HG02610 (cell line): Measurements from ENCODE around the gene CALML3.

ENCODE experiments used
- ATAC-seq: cut with Tn5 transposase; IDR thresholded peaks from one replicate; pipeline ENCODE4 v1.9.1; 2021; ENCODE audit warnings: mild to moderate bottlenecking, moderate library complexity; ENCODE audit not compliant: unreplicated experiment

CALML3 gene

GRCh38 chr10:5490698-5491464, 33.9 kb upstream of the CALML3 start:
- no peak for ATAC-seq

GRCh38 chr10:5491477-5491876, 33.3 kb upstream of the CALML3 start:
- no peak for ATAC-seq

GRCh38 chr10:5492322-5492855, 32.4 kb upstream of the CALML3 start:
- ATAC-seq, result no peak

GRCh38 chr10:5492929-5493576, 31.7 kb upstream of the CALML3 start:
- no peak for ATAC-seq

GRCh38 chr10:5493691-5494090, 31.1 kb upstream of the CALML3 start:
- ATAC-seq, result no peak

GRCh38 chr10:5494611-5495010, 30.1 kb upstream of the CALML3 start:
- ATAC-seq, result no peak

GRCh38 chr10:5496261-5497250, 28.2 kb upstream of the CALML3 start:
- ATAC-seq, result no peak

GRCh38 chr10:5497289-5497688, 27.5 kb upstream of the CALML3 start:
- no peak for ATAC-seq

- no peak for ATAC-seq
Measured at GRCh38 chr10:5497948-5498730, 26.6 kb upstream of the CALML3 start.

GRCh38 chr10:5498791-5499492, 25.8 kb upstream of the CALML3 start:
- no peak for ATAC-seq

GRCh38 chr10:5499493-5500140, 25.1 kb upstream of the CALML3 start, which contains the start of gene CALML5:
Gene CALML5 (minus strand): TSS chr10:5499570. CDS start chr10:5499438, 132 bp downstream.
- ATAC-seq, result no peak

GRCh38 chr10:5500162-5500670, 24.5 kb upstream of the CALML3 start:
- no peak for ATAC-seq

- ATAC-seq, result no peak
Measured at GRCh38 chr10:5500910-5501309, 23.9 kb upstream of the CALML3 start.

GRCh38 chr10:5502061-5502521, 22.7 kb upstream of the CALML3 start:
- no peak for ATAC-seq

GRCh38 chr10:5502571-5503476, 21.9 kb upstream of the CALML3 start:
- no peak for ATAC-seq

GRCh38 chr10:5503477-5503835, 21.3 kb upstream of the CALML3 start:
- ATAC-seq, result no peak

- ATAC-seq, result no peak
Measured at GRCh38 chr10:5504146-5505072, 20.4 kb upstream of the CALML3 start.
